GM12873 (cell line): ENCODE measurements around the gene GABRR3.

Experiments used
- TF ChIP-seq, protein P1 (sequence below): IDR thresholded peaks from 2 replicates; pipeline ENCODE4 v1.5.1; 2012; ENCODE audit warnings: low read depth, mild to moderate bottlenecking, moderate library complexity, low read length, control low read depth; ENCODE audit not compliant: insufficient read depth; ENCODE audit errors: missing control alignments

The GABRR3 gene

DNA sequence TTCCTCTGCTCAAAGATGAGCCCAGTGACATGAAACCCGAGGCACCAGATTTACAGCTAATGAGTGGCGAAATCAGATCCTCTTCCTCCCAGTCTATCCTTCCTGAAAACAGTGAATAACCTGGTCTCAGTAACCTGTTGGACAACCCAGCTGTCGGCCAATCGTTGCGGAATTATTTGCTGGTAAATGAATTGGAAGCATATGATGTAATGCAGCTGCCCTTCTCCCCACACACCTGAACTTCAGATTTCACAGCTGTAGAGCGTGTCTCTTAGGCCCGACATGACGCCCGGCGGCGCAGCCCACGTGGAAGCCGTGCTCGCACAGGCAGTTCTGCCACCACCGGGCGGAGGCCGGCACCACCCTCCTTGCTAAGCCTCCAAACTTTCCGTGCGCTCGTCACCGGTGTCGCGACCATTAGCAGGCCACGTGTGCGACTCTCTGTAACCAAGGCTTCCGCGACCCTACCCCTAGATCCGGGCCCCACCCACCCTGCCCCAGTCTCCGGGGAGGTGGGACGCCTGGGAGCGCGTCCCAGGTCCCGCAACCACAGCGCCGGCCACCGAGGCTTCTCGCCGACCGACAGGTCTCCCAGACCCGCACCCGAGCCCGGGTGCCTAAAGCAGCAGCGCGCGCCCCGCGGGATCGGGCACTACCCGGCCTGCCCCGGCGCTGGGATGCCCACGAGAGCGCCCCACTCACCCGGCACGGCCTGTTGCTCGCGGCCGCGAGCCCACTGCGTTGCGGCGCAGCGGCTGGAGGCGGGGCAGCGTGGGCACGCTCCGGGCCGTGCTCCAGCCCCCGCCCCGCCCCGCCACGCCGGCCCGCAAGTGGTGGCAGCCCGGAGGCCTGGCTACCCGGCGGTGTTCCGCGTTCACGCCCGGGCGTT lies 63.2 kb downstream of the GABRR3 start, which contains the start of gene RIOX2:
Gene RIOX2, minus strand, starts transcription at position 753 of the 889 bp plus-strand sequence. CDS start 4,838 bp downstream, outside the sequence.
- TF ChIP-seq, protein P1, sequence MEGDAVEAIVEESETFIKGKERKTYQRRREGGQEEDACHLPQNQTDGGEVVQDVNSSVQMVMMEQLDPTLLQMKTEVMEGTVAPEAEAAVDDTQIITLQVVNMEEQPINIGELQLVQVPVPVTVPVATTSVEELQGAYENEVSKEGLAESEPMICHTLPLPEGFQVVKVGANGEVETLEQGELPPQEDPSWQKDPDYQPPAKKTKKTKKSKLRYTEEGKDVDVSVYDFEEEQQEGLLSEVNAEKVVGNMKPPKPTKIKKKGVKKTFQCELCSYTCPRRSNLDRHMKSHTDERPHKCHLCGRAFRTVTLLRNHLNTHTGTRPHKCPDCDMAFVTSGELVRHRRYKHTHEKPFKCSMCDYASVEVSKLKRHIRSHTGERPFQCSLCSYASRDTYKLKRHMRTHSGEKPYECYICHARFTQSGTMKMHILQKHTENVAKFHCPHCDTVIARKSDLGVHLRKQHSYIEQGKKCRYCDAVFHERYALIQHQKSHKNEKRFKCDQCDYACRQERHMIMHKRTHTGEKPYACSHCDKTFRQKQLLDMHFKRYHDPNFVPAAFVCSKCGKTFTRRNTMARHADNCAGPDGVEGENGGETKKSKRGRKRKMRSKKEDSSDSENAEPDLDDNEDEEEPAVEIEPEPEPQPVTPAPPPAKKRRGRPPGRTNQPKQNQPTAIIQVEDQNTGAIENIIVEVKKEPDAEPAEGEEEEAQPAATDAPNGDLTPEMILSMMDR: peak; percentile 8

DNA sequence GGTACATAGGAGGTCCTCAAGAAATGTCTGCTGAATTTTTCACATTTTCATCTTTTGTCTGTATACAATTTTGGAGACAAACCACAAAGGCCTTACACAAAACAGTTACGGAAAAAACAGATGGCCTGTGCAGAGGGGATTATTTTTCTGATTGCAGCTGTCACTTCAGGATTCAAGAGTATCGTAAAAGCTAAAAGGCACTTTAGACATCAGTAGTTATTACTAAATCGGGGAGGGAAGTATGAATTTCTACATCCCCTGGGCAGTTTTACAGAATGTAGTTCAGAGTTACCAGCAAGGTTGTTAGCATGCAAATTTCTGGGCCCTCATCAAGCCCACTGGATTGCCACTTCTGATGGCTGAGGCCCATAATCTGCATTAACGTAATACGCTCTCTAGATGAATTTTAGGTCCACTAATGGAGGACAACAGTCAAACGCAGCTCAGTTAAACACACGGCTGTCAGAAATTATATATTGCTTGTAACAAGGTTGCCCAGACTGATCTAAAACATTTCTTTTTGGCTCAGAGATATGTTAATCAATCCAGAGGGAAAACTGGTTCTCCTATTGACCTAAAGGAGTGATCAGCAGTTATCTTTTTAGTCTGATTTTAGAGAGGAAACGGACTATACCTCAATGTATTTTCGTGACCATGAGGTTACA lies 64.0 kb downstream of the GABRR3 start:
- TF ChIP-seq, protein P1: no peak

DNA sequence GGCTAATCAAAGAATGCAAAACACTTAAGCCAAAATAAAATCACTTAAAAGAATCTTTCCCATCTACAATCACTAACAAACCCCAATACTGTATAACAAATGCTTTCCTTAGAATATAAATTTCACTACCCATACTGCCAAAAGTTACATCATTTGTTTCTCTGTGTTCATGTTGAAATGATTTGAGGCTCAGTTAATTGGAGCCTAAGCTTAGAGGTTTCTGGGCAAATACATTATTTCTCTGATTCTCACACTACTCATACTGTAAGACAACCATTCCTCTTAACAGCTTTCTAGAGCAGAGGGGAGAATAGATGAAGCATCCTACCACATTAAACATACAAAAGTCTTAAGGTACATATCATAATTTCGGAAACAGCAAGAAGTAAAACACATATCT lies 65.0 kb downstream of the GABRR3 start:
- TF ChIP-seq, protein P1: no peak

DNA sequence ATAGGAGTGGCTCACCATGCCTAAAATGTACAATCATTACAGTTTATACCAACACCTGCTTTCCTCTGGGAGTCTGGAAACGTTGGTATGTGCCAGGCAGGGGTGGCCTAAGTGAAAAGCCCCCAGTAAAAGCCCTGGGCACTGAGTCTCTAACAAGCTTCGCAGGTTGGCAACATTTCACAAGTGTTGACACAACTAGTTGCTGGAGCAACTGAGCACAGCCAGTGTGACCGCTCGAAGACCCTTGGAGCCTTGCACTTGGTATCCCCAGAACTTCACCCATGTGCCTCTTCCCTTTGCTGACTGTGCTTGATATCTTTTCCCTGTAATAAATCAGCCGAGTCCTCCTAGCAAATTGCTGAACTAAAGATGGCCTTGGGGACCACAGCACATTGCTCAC lies 65.6 kb downstream of the GABRR3 start:
- TF ChIP-seq, protein P1: no peak

DNA sequence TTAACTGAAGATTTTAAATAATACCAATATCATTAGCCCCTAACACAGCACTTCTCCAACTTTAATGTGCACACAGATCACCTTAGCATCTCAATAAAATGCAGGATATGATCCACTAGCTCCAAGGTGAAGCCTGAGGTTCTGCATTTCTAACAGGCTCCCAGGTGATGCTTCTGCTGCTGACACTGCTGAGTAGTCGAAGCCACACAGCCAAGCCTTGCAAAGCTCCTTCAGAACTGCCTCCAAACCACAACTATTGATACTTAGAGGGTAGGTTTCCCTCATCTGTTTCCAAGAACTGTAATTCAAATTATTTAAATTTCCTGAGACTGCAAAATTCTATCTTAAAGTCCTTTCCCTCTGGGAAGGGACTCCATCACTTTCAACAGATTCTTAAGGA lies 66.7 kb downstream of the GABRR3 start:
- TF ChIP-seq, protein P1: no peak

DNA sequence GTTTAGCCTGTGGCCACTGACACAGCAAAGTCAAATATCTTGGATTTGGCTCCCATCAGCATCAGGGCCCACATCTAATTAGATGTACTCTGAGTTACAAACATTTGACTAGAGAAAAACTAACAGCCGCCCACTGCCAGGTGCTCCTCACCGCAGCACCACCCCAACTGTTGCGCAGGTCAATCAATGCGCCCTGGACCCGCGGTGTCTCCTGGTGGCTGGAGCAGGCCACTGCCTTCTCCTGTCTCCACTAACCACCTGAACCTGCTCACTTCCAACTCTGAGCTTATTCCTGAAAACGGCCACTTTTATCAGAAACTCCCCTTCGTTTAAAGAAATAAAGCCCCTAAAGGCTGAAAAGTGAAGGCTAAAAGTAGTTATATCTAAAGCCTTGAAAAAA lies 67.1 kb downstream of the GABRR3 start:
- TF ChIP-seq, protein P1: peak; percentile 12
